Liver (tissue), 3 donors: ENCODE data around the gene EXOC6B.
A peak's percentile ranks its signal among the peaks of the same experiment; 100 is the strongest.

Experiments used
- HNF4A ChIP-seq, 2 donors: conservative IDR thresholded peaks; 2 replicates each; pipeline ENCODE4 v1.6.1; 2016; ENCODE audit warnings: antibody characterized with exemption in 2 of 2, mild to moderate bottlenecking in 2 of 2
- HNF4G ChIP-seq: IDR thresholded peaks from 2 replicates; pipeline ENCODE4 v1.6.1; 2016; ENCODE audit warnings: antibody characterized with exemption
- JUND ChIP-seq, 2 donors: IDR thresholded peaks; 2 replicates each; pipeline ENCODE4 v1.6.1; 2016; ENCODE audit warnings: antibody characterized with exemption in 2 of 2
- RAD21 ChIP-seq, 2 donors: IDR thresholded peaks; 2 replicates each; pipeline ENCODE4 v1.6.1; 2016; ENCODE audit warnings: antibody characterized with exemption in 2 of 2, mild to moderate bottlenecking in 2 of 2
- RXRA ChIP-seq, 2 donors: IDR thresholded peaks; 2 replicates each; pipeline ENCODE4 v1.6.1; 2017 to 2018; ENCODE audit warnings: antibody characterized with exemption in 2 of 2, mild to moderate bottlenecking in 1 of 2
- TAF1 ChIP-seq: conservative IDR thresholded peaks from 2 replicates; pipeline ENCODE4 v1.6.1; 2016; ENCODE audit warnings: antibody characterized with exemption, mild to moderate bottlenecking
- YY1 ChIP-seq: IDR thresholded peaks from 2 replicates; pipeline ENCODE4 v1.6.1; 2016; ENCODE audit warnings: antibody characterized with exemption, mild to moderate bottlenecking
- TF ChIP-seq, protein P1 (sequence below): IDR thresholded peaks from 2 replicates; pipeline ENCODE4 v1.6.1; 2016; ENCODE audit warnings: antibody characterized with exemption
- TF ChIP-seq, protein P2 (sequence below): IDR thresholded peaks from 2 replicates; pipeline ENCODE4 v1.6.1; 2016; ENCODE audit warnings: antibody characterized with exemption
- TF ChIP-seq, protein P3 (sequence below): fragments of 150-350 bp; IDR thresholded peaks from 2 replicates; pipeline ENCODE4 v1.5.1; 2017; ENCODE audit warnings: improper control_type of control experiment, low read depth, low read length; ENCODE audit not compliant: missing input control
- TF ChIP-seq, protein P4 (sequence below): IDR thresholded peaks from 2 replicates; pipeline ENCODE4 v1.6.1; 2016; ENCODE audit warnings: antibody characterized with exemption, mild to moderate bottlenecking
- TF ChIP-seq, protein P5 (sequence below): IDR thresholded peaks from 2 replicates; pipeline ENCODE4 v1.6.1; 2016; ENCODE audit warnings: antibody characterized with exemption
- donor health status: healthy.
- donor health status: healthy.

DNA sequence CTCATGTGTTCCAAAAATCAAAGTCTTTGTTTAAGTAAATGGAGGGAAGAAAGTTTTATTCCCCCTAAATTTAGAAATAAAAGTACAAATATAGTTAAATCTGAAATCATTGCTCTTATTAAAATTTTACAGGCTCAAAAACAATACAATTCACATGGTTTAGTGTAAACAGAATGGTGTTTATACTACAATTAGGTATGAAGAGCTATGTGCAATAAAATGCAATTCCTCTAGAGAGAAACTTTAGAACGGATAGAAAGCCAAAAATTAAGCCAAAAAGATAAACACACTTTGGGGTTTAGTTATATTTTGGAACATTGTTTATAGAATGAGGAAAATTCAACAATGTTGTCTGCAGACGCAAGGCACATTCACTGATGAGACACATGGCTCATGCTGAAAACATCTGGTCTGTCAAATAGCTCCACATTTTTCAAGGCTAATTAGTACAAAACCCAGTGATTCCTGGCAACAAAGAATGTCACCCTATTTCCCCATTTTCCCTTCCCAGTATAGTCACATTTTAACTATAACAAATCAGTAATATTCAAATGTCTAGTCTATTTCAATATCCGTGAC lies 103.3 kb downstream of the EXOC6B start:
- TF ChIP-seq, protein P1, sequence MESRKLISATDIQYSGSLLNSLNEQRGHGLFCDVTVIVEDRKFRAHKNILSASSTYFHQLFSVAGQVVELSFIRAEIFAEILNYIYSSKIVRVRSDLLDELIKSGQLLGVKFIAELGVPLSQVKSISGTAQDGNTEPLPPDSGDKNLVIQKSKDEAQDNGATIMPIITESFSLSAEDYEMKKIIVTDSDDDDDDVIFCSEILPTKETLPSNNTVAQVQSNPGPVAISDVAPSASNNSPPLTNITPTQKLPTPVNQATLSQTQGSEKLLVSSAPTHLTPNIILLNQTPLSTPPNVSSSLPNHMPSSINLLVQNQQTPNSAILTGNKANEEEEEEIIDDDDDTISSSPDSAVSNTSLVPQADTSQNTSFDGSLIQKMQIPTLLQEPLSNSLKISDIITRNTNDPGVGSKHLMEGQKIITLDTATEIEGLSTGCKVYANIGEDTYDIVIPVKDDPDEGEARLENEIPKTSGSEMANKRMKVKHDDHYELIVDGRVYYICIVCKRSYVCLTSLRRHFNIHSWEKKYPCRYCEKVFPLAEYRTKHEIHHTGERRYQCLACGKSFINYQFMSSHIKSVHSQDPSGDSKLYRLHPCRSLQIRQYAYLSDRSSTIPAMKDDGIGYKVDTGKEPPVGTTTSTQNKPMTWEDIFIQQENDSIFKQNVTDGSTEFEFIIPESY = no peak
- TF ChIP-seq JUND (IDR thresholded peaks at IDR 0.05) = peak in 1 of 2 donors; percentile 9
- TF ChIP-seq, protein P2, sequence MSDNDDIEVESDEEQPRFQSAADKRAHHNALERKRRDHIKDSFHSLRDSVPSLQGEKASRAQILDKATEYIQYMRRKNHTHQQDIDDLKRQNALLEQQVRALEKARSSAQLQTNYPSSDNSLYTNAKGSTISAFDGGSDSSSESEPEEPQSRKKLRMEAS = peak; percentile 32
- TF ChIP-seq, protein P3, sequence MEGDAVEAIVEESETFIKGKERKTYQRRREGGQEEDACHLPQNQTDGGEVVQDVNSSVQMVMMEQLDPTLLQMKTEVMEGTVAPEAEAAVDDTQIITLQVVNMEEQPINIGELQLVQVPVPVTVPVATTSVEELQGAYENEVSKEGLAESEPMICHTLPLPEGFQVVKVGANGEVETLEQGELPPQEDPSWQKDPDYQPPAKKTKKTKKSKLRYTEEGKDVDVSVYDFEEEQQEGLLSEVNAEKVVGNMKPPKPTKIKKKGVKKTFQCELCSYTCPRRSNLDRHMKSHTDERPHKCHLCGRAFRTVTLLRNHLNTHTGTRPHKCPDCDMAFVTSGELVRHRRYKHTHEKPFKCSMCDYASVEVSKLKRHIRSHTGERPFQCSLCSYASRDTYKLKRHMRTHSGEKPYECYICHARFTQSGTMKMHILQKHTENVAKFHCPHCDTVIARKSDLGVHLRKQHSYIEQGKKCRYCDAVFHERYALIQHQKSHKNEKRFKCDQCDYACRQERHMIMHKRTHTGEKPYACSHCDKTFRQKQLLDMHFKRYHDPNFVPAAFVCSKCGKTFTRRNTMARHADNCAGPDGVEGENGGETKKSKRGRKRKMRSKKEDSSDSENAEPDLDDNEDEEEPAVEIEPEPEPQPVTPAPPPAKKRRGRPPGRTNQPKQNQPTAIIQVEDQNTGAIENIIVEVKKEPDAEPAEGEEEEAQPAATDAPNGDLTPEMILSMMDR = no peak
- TF ChIP-seq, protein P4, sequence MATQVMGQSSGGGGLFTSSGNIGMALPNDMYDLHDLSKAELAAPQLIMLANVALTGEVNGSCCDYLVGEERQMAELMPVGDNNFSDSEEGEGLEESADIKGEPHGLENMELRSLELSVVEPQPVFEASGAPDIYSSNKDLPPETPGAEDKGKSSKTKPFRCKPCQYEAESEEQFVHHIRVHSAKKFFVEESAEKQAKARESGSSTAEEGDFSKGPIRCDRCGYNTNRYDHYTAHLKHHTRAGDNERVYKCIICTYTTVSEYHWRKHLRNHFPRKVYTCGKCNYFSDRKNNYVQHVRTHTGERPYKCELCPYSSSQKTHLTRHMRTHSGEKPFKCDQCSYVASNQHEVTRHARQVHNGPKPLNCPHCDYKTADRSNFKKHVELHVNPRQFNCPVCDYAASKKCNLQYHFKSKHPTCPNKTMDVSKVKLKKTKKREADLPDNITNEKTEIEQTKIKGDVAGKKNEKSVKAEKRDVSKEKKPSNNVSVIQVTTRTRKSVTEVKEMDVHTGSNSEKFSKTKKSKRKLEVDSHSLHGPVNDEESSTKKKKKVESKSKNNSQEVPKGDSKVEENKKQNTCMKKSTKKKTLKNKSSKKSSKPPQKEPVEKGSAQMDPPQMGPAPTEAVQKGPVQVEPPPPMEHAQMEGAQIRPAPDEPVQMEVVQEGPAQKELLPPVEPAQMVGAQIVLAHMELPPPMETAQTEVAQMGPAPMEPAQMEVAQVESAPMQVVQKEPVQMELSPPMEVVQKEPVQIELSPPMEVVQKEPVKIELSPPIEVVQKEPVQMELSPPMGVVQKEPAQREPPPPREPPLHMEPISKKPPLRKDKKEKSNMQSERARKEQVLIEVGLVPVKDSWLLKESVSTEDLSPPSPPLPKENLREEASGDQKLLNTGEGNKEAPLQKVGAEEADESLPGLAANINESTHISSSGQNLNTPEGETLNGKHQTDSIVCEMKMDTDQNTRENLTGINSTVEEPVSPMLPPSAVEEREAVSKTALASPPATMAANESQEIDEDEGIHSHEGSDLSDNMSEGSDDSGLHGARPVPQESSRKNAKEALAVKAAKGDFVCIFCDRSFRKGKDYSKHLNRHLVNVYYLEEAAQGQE = no peak
- no peak for TF ChIP-seq HNF4G
- no peak for TF ChIP-seq RAD21 (IDR thresholded peaks at IDR 0.05)
- TF ChIP-seq YY1 = no peak
- TF ChIP-seq TAF1 = no peak
- TF ChIP-seq, protein P5, sequence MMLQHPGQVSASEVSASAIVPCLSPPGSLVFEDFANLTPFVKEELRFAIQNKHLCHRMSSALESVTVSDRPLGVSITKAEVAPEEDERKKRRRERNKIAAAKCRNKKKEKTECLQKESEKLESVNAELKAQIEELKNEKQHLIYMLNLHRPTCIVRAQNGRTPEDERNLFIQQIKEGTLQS = no peak
- TF ChIP-seq HNF4A (conservative IDR thresholded peaks at IDR 0.05) = no peak
- peak in 1 of 2 donors; percentile 46 for TF ChIP-seq RXRA (IDR thresholded peaks at IDR 0.05)
